ENCODE measurements around the gene PRCP. TPM values are rescaled to one million over a fixed set of nuclear protein-coding genes. Genes with fewer than 3 reads are reported as not detected.

Gene PRCP
- total and polyA plus RNA-seq, 2 donors (not counting 3 experiments of a cell fraction or from before 2014, with no cell fraction given), result 170 to 277 TPM

DNA sequence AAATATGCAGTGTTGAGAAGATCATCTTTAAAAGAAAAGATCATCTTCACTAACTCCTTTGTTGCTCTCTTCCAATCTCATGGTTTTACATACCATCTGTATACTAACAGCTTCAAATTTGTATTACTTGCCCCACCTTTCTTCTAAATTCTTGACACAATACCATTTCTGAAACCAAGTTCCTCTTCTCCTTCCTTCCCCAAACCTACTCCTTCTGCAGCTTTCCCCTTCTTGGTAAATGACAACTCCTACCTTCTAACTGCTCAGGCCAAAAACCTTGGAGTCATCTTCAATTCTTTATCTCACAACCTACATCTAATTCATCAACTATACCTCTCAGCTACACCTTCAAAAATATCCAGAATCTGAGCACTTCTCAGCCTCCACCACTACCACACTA, 9.3 kb downstream of the PRCP start:
- intact Hi-C loops (cut with micrococcal nuclease), result no loop called here
- H3K27me3 ChIP-seq (ENCODE audit: control insufficient read depth in 2 of 2, insufficient read depth in 2 of 2, low read length in 2 of 2), result no peaks in the 10 kb centered on the region
- H3K4me3 ChIP-seq (replicated peaks in 1 of 3; ENCODE audit: insufficient read depth in 1 of 3, low read depth in 1 of 3, low read length in 3 of 3), result no peak overlapping the region
- H2AFZ ChIP-seq (ENCODE audit: low read depth, low read length), result no peak overlapping the region
- no peaks in the 10 kb centered on the region for H4K20me1 ChIP-seq (replicated peaks; ENCODE audit: control insufficient read depth, extremely low read depth, insufficient read depth, low read length)
- H3K79me2 ChIP-seq (ENCODE audit: control insufficient read depth, insufficient read depth, low read length), result peaks cover 47% of the 10 kb centered on the region
- no peak for FAIRE-seq
- dilution Hi-C loops (cut with MboI; ENCODE audit: extremely low pct_ligation_motif_present, low sequenced_read_pairs), result no loop called here
- peak overlapping the region; percentile 69 for H3K4me2 ChIP-seq (ENCODE audit: insufficient read depth, low read length)
- ChIA-PET CTCF (interaction anchor here (5.1 kb wide), 1 partner anchor 23 kb away, joined by 38 read pairs; no protein-coding TSS in a partner anchor), POLR2A (no interaction called here)
- no TSS peak for BruUV-seq (replicated peaks)
- TF ChIP-seq EZH2 (IDR thresholded peaks at IDR 0.05; ENCODE audit: borderline replicate concordance, low read depth, low read length, severe bottlenecking) (no peak), CTCF (IDR thresholded peaks at IDR 0.05; ENCODE audit: extremely low read depth in 1 of 2, insufficient read depth in 1 of 2, low read depth in 1 of 2, low read length in 2 of 2) (no peak), FOS (IDR thresholded peaks at IDR 0.05; ENCODE audit: borderline replicate concordance, insufficient read depth, low read length) (no peak), MYC (IDR thresholded peaks at IDR 0.05; ENCODE audit: low read depth, low read length) (no peak), POLR2A (IDR thresholded peaks at IDR 0.05; ENCODE audit: low read depth, low read length) (no peak), JUN (IDR thresholded peaks at IDR 0.05; ENCODE audit: borderline replicate concordance, insufficient read depth, insufficient read length, low read depth) (no peak), POLR2AphosphoS5 (IDR thresholded peaks at IDR 0.05; ENCODE audit: insufficient read depth, low read depth, low read length) (no peak), GATA2 (IDR thresholded peaks at IDR 0.05; ENCODE audit: insufficient read depth, insufficient read length, low read depth, low read length) (no peak)
- TF ChIP-seq, protein P1, sequence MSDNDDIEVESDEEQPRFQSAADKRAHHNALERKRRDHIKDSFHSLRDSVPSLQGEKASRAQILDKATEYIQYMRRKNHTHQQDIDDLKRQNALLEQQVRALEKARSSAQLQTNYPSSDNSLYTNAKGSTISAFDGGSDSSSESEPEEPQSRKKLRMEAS (IDR thresholded peaks at IDR 0.05; ENCODE audit: insufficient read depth, insufficient read length), result no peak
- H3K9me1 ChIP-seq (replicated peaks; ENCODE audit: control insufficient read depth, extremely low read depth, insufficient read depth, low read length), result no peaks in the 10 kb centered on the region
- peaks cover 35% of the 10 kb centered on the region for H3K4me1 ChIP-seq (ENCODE audit: control insufficient read depth, extremely low read depth, insufficient read depth, low read length)
- DNase-seq (ENCODE audit: low read depth, low spot score), result no peak
- no peak overlapping the region for H3K9ac ChIP-seq (replicated peaks; ENCODE audit: extremely low read depth, insufficient read depth, low read length)
- H3K27ac ChIP-seq (ENCODE audit: insufficient read depth, low read depth, low read length), result peak overlapping the region; percentile 63
- no peaks in the 10 kb centered on the region for H3K9me3 ChIP-seq (replicated peaks; ENCODE audit: control insufficient read depth, insufficient read depth, low read length)
- H3K36me3 ChIP-seq (ENCODE audit: control insufficient read depth in 2 of 2, extremely low read depth in 1 of 2, insufficient read depth in 2 of 2, low read length in 2 of 2), result peaks cover 0 to 3% of the 10 kb centered on the region in 2 experiments

Measured in endothelial cell of umbilical vein (primary cell).